ENCODE data around the gene PRR35. TPM values are rescaled to one million over a fixed set of nuclear protein-coding genes. Genes with fewer than 3 reads are reported as not detected.

Gene PRR35
- polyA plus RNA-seq, 1 donor (not counting 4 experiments of a cell fraction or from before 2014, with no cell fraction given), result not detected

GRCh38 chr16:534856-535445 lies 25.2 kb upstream of the PRR35 start:
- H3K27me3 ChIP-seq (ENCODE audit: control insufficient read depth, extremely low read depth, insufficient read depth, low read length), result no peaks in the 10 kb centered on the region
- H3K27ac ChIP-seq (ENCODE audit: control insufficient read depth, insufficient read depth, low read length), result peak overlapping the region; percentile 3
- H3K9me3 ChIP-seq (ENCODE audit: control insufficient read depth, low read depth, low read length), result no peaks in the 10 kb centered on the region
- DNase-seq (ENCODE audit: low read depth, low spot score) (no peak), FAIRE-seq (no peak)
- no peak overlapping the region for H3K4me3 ChIP-seq (ENCODE audit: control insufficient read depth in 2 of 3, extremely low read depth in 1 of 3, insufficient read depth in 2 of 3, low read depth in 1 of 3, low read length in 3 of 3)
- H3K9me1 ChIP-seq (ENCODE audit: control insufficient read depth, extremely low read depth, insufficient read depth, low read length), result peaks cover 4% of the 10 kb centered on the region
- no peak overlapping the region for H2AFZ ChIP-seq (ENCODE audit: control insufficient read depth, low read length)
- H4K20me1 ChIP-seq (ENCODE audit: control insufficient read depth, extremely low read depth, insufficient read depth, low read length), result peaks cover 38% of the 10 kb centered on the region
- no peak for TF ChIP-seq CTCF (optimal IDR thresholded peaks at IDR 0.05 in 1 of 3, IDR thresholded peaks at IDR 0.05 in 1 of 3, conservative IDR thresholded peaks at IDR 0.05 in 1 of 3; ENCODE audit: extremely low read depth in 1 of 3, insufficient read depth in 2 of 3, low read length in 3 of 3)
- no peak for TF ChIP-seq EZH2 (IDR thresholded peaks at IDR 0.05; ENCODE audit: low read length)
- dilution Hi-C loops (cut with MboI; ENCODE audit: extremely low pct_ligation_motif_present, low sequenced_read_pairs), result no loop called here
- no peak overlapping the region for H3K4me2 ChIP-seq (ENCODE audit: control insufficient read depth, extremely low read depth, insufficient read depth, low read depth, low read length)
- H3K4me1 ChIP-seq (ENCODE audit: control insufficient read depth, extremely low read depth, insufficient read depth, low read length), result peaks cover 13% of the 10 kb centered on the region
- peaks cover 7 to 17% of the 10 kb centered on the region in 2 experiments for H3K36me3 ChIP-seq (ENCODE audit: control insufficient read depth in 2 of 2, extremely low read depth in 1 of 2, insufficient read depth in 2 of 2, low read length in 2 of 2)
- peaks cover 93% of the 10 kb centered on the region for H3K79me2 ChIP-seq (ENCODE audit: control insufficient read depth, insufficient read depth, low read length)
- H3K9ac ChIP-seq (ENCODE audit: control insufficient read depth, extremely low read depth, insufficient read depth, low read length), result peak overlapping the region; percentile 3

DNA sequence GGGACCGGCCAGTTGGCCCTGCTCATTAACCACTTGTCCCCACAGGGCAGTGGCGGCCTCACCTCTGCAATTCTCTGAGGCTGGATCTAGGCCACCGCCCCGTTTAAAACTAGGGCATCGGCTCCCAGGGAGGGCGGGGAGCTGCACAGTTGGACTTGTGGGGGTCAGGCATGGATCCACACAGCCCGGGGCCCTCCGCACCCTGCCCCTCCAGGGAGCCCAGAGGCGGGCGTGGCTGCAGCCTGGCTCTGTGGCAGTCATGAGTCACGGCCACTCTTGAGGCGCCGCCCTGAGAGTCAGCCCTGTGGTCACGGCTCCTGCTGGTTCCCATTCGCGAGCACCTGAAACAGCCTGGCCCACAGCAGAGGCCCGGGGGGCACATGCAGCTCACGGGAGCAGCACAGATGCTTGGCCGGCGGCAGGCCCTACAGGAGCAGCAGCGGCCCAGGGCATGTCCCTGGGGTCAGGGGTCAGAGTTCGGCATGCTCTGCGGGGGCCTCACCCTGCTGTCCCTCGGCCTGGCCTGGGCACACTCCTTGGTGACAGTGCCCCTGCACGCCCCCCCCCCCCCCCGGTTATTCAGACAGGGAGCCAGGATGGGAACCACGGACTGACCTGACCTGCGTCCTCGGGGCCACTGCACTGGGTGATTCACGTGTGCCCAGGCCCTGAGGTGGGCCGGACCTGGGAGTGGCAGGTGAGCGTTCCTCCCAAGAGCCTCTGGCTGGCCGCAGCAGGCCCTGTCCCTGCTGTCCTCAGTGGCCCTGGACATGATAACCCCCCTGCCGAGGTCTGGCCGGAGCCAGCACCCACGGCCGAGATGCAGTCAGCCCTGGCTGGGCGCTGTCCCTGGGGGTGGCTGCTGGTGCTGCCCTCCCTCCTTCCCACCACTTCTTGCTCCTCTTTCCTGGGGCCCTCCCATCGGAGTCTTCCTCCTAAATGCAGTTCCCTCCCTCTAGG lies 24.5 kb upstream of the PRR35 start:
- Histone ChIP-seq H3K4me1 (ENCODE audit: control insufficient read depth, extremely low read depth, insufficient read depth, low read length) (peaks cover 13% of the 10 kb centered on the region), H3K9me1 (ENCODE audit: control insufficient read depth, extremely low read depth, insufficient read depth, low read length) (peaks cover 4% of the 10 kb centered on the region), H3K36me3 (ENCODE audit: control insufficient read depth in 2 of 2, extremely low read depth in 1 of 2, insufficient read depth in 2 of 2, low read length in 2 of 2) (peaks cover 7 to 15% of the 10 kb centered on the region in 2 experiments), H4K20me1 (ENCODE audit: control insufficient read depth, extremely low read depth, insufficient read depth, low read length) (peaks cover 31% of the 10 kb centered on the region), H3K4me2 (ENCODE audit: control insufficient read depth, extremely low read depth, insufficient read depth, low read depth, low read length) (peak overlapping the region; percentile 16), H3K79me2 (ENCODE audit: control insufficient read depth, insufficient read depth, low read length) (peaks cover 92% of the 10 kb centered on the region), H3K4me3 (ENCODE audit: control insufficient read depth in 2 of 3, extremely low read depth in 1 of 3, insufficient read depth in 2 of 3, low read depth in 1 of 3, low read length in 3 of 3) (no peak overlapping the region), H3K27ac (ENCODE audit: control insufficient read depth, insufficient read depth, low read length) (peak overlapping the region; percentile 31), H3K27me3 (ENCODE audit: control insufficient read depth, extremely low read depth, insufficient read depth, low read length) (no peaks in the 10 kb centered on the region), H3K9me3 (ENCODE audit: control insufficient read depth, low read depth, low read length) (no peaks in the 10 kb centered on the region), H2AFZ (ENCODE audit: control insufficient read depth, low read length) (no peak overlapping the region), H3K9ac (ENCODE audit: control insufficient read depth, extremely low read depth, insufficient read depth, low read length) (peak overlapping the region; percentile 3)
- dilution Hi-C loops (cut with MboI; ENCODE audit: extremely low pct_ligation_motif_present, low sequenced_read_pairs), result no loop called here
- no peak for DNase-seq (ENCODE audit: low read depth, low spot score)
- no peak for FAIRE-seq
- no peak for TF ChIP-seq EZH2 (IDR thresholded peaks at IDR 0.05; ENCODE audit: low read length)
- no peak for TF ChIP-seq CTCF (optimal IDR thresholded peaks at IDR 0.05 in 1 of 3, IDR thresholded peaks at IDR 0.05 in 1 of 3, conservative IDR thresholded peaks at IDR 0.05 in 1 of 3; ENCODE audit: extremely low read depth in 1 of 3, insufficient read depth in 2 of 3, low read length in 3 of 3)

Measured in keratinocyte (primary cell).